Measurements from ENCODE around the gene RARA. TPM values are rescaled to one million over a fixed set of nuclear protein-coding genes. Genes with fewer than 3 reads are reported as not detected.

The RARA gene
- 45.4 and 47.8 TPM in 2 replicates for total RNA-seq

DNA sequence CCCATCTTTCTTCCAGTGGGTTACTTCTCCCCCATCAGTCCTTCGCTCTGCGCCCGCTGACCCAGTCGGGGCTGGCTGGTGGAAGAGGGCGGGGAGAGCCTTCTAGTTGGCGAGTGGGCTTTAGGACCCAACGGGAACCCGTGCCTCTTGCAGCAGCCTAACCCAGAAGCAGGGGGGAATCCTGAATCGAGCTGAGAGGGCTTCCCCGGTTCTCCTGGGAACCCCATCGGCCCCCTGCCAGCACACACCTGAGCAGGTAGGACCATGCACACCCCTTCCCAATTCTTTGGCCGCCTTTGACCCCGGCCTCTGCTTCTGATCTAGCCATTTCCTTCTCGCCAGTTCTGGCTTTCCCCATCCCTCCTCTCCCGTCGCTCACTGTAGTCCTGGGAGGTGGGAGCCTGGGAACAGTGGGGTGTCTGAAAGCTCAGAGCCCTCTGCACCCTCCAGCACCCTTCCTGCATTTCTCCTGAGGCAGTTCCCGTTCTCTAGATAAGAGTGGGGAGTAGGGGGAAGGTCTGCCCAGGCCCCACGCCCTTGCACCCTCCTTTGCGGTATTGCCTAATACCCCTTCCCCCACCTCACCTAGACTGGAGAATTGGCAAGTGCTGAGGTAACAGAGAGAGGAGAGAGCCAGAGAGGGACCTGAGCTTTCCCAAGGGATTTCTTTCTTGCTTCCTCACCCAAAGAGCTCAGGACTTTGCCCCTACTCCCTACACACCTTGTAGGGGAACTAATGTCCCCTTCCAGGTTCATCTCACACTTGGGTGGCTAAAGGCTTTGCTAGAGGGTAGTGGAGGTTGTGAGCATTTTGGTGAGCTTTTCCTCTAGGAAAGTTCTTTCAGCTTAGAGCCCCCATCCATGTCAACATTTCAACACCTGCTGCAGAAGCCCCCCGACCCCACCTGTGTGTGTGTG lies at the start of gene RARA:
RARA (plus strand) TSS at position 150 of the 918 bp plus-strand sequence. CDS start 22,039 bp downstream, outside the sequence.
- intact Hi-C loops (cut with micrococcal nuclease): no loop called here

- intact Hi-C loops (cut with micrococcal nuclease): no loop called here
These were observed 49.5 kb upstream of the RARA start for GRCh38 chr17:40259505-40259904.

- intact Hi-C loops (cut with micrococcal nuclease): no loop called here
These were observed 48.5 kb upstream of the RARA start for GRCh38 chr17:40260528-40260927.

DNA sequence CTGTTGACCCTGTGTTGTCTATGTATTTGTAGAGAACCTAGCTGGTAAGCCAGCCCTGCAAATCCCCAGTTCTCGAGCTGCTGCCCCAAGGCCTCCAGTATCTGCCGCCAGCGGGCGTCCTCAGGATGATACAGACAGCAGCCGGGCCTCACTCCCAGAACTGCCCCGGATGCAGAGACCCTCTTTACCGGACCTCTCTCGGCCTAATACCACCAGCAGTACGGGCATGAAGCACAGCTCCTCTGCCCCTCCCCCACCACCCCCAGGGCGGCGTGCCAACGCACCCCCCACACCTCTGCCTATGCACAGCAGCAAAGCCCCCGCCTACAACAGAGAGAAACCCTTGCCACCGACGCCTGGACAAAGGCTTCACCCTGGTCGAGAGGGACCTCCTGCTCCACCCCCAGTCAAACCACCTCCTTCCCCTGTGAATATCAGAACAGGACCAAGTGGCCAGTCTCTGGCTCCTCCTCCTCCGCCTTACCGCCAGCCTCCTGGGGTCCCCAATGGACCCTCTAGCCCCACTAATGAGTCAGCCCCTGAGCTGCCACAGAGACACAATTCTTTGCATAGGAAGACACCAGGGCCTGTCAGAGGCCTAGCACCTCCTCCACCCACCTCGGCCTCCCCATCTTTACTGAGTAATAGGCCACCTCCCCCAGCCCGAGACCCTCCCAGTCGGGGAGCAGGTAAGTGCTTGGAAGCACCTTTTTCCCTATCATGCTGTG lies 44.4 kb upstream of the RARA start:
- intact Hi-C loops (cut with micrococcal nuclease): no loop called here

- intact Hi-C loops (cut with micrococcal nuclease): no loop called here
These were observed 43.6 kb upstream of the RARA start for GRCh38 chr17:40265337-40265736.

- intact Hi-C loops (cut with micrococcal nuclease): no loop called here
These were observed 42.1 kb upstream of the RARA start for GRCh38 chr17:40266882-40267281.

DNA sequence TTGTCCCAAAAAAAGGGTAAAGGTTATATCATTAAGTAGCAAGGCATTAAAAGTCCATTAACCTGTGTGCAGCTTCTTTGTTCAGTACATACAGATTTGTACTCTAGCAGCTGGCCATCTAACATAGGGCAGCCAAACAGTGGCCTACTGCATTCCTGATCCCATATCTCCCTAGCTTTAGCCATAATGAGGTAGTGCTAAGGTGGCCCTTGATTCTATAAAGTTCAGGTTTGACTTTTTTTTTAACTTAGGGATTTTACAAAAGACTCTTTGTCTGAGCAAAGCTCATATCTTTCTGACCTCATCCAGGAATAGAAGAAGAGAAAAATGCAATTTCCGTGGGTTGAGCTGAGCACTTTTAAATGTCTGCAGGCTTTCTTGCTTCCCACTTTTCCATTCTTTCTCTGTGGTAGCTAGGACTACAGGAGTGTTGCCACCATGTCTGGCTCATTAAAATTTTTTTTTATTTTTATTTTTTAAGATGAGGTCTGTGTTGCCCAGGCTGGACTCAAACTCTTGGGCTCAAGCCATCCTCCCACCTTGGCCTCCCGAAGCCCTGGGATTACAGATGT lies 40.8 kb upstream of the RARA start:
- intact Hi-C loops (cut with micrococcal nuclease): no loop called here

DNA sequence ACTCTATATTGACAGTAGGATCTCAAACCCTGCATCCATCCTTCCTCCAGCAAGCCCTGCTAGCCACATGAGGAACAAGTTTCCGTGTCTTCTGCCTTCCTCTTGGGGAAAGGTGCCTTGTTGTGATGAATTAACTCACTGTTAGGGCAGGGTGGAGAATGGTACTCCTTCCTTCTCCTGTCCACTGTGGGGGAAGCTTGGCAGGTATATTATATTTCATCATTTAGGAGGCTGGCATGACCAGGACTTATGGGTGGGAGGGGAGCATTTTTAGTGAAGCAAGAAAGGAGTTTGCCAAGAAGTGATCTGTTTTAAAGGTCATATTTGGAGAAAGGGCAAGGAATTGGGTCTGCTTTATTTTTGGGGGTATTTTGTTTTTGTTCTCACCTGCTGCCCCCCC lies 30.6 kb upstream of the RARA start:
- intact Hi-C loops (cut with micrococcal nuclease): no loop called here

DNA sequence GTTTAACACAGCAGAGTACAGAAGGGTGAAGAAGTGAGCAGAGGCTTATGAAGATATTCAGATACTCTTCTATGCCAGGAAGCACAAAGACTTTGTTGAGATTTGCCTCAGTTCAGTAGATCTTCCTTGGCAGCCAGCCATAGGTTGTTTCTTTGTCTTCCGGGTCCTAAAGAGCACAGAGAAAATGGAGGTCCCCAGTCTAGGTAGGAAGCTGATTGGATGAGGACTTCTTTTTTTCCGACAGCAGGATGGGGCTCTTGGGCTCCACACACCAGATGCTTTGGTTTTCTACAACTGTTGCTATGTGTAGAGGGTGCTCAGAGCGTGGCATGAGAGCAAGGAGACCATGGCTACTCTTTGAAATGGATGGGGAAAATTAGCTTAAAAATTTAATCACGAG lies 29.6 kb upstream of the RARA start:
- intact Hi-C loops (cut with micrococcal nuclease): no loop called here

DNA sequence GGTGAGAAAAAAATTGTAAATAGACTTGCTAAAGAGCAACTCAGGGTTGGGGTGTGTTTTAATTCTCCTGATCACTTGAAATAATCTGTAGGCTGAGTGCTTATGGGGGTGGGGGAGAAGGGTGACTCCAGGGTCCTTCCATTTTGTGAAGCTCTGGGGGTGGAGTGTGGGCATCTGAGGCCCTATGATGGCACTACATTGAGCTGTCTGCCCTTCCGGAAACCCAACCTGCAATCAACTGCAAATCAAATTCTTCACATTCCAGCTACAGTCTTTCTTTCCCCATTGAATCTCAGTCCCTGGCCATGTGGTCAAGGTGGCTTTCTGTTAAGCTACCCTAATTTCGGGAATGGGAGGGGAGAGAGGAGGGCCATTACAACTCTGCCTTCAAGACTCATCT lies 27.3 kb upstream of the RARA start:
- intact Hi-C loops (cut with micrococcal nuclease): no loop called here

- intact Hi-C loops (cut with micrococcal nuclease): loop anchor here (1.0 kb wide), 1 partner anchor 64 kb away; the partner anchor contains the start of gene WIPF2
These were observed 25.3 kb upstream of the RARA start for GRCh38 chr17:40283662-40284061.

- intact Hi-C loops (cut with micrococcal nuclease): no loop called here
These were observed 24.8 kb upstream of the RARA start for GRCh38 chr17:40284085-40284713.

DNA sequence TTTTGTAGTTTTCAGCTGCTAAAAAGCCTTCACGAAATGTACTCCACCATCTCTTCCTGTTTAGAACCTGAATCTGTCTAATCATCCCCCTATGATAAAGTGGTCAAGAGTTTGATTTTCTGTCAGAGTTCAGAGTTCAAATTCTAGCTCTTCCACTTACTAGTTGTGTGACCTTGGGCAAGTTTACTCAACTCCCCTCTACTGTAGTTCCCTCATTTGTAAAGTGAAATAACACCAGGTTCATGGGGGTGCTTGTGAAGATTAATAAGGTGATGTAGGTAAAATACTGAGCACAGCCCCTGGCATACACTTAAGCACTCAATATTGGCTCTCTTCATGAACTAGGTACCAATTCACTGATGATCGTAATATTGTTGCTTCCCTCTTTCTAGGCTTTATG lies 22.5 kb upstream of the RARA start:
- intact Hi-C loops (cut with micrococcal nuclease): loop anchor here (2.0 to 5.0 kb wide), 3 partner anchors 36 to 174 kb away; partner anchors contain the start of gene TOP2A

GRCh38 chr17:40287159-40287493 lies 21.9 kb upstream of the RARA start:
- intact Hi-C loops (cut with micrococcal nuclease): loop anchor here (1.0 to 5.0 kb wide), 5 partner anchors 35 to 233 kb away; partner anchors contain the start of genes MED24, TOP2A and WIPF2

GRCh38 chr17:40287494-40288369 lies 21.2 kb upstream of the RARA start, which contains the start of gene CDC6:
TSS of gene CDC6 (plus strand) at chr17:40287879. CDS start at chr17:40289421, 1,542 bp downstream.
- intact Hi-C loops (cut with micrococcal nuclease): loop anchor here (1.0 to 5.0 kb wide), 5 partner anchors 35 to 233 kb away; partner anchors contain the start of genes MED24, TOP2A and WIPF2

- intact Hi-C loops (cut with micrococcal nuclease): loop anchor here (1.0 to 2.0 kb wide), 2 partner anchors 88 to 278 kb away; no protein-coding TSS in a partner anchor
These were observed 18.2 kb upstream of the RARA start for GRCh38 chr17:40290629-40291280.

- intact Hi-C loops (cut with micrococcal nuclease): loop anchor here (2.0 kb wide), 1 partner anchor 278 kb away; no protein-coding TSS in a partner anchor
These were observed 17.7 kb upstream of the RARA start for GRCh38 chr17:40291281-40291664.

DNA sequence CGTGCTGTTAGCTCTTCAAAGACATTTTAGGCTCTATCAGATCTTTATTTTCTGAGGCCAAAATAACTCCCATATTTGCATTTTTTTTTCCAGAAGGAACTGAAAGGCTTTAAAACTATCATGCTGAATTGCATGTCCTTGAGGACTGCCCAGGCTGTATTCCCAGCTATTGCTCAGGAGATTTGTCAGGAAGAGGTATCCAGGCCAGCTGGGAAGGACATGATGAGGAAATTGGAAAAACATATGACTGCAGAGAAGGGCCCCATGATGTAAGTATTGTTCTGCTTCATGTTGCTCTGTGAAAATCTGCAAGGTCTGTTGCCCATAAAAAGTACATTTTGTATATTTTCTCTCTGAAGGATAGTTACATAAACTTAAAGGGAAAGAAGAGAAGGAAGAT lies 15.6 kb upstream of the RARA start:
- intact Hi-C loops (cut with micrococcal nuclease): no loop called here

Measured in T-helper 2 cell treated with Interferon-gamma antibody and Interleukin-4, amounts not matched to agents 100 ng/mL and 5 ng/mL, for 36 hours (primary cell).